CD14-positive monocyte (primary cell): ENCODE results near the gene ZNF687. TPM values are rescaled to one million over a fixed set of nuclear protein-coding genes. Genes with fewer than 3 reads are reported as not detected.

Source experiments
- DNase-seq, 3 donors: peaks; one replicate each; pipeline ENCODE4 v3.0.0-alpha.2; 2011 to 2022
- H2AFZ ChIP-seq: 2 replicates; pipeline ENCODE4 v1.6.0; 2012; ENCODE audit warnings: mild to moderate bottlenecking, low read depth, low read length, inconsistent platforms; ENCODE audit not compliant: insufficient read depth, poor library complexity, severe bottlenecking
- H3K27ac ChIP-seq, 2 donors: 1 replicate in 1 of 2; 2 replicates in 1 of 2; pipeline ENCODE4 v1.5.1; 2012 to 2013; ENCODE audit warnings: low read length in 2 of 2, control low read depth in 1 of 2, inconsistent platforms in 1 of 2, low read depth in 1 of 2, mild to moderate bottlenecking in 1 of 2
- H3K27me3 ChIP-seq, 2 donors: one replicate each; pipeline versions ENCODE4 v1.6.0 to v1.6.1; 2011 to 2013; ENCODE audit warnings: low read length in 2 of 2; ENCODE audit not compliant: control insufficient read depth in 2 of 2, insufficient read depth in 2 of 2
- H3K36me3 ChIP-seq, 2 donors: replicated peaks in 1 of 2; 1 replicate in 1 of 2; 2 replicates in 1 of 2; pipeline versions ENCODE4 v1.5.1 to v1.6.1; 2012 to 2013; ENCODE audit warnings: low read length in 2 of 2, control low read depth in 1 of 2, inconsistent platforms in 1 of 2, mild to moderate bottlenecking in 1 of 2; ENCODE audit not compliant: insufficient read depth in 2 of 2, control insufficient read depth in 1 of 2
- H3K4me1 ChIP-seq, 2 donors: 1 replicate in 1 of 2; 2 replicates in 1 of 2; pipeline versions ENCODE4 v1.5.1 to v1.6.1; 2012 to 2013; ENCODE audit warnings: low read length in 2 of 2, control low read depth in 1 of 2, inconsistent platforms in 1 of 2, mild to moderate bottlenecking in 1 of 2, moderate library complexity in 1 of 2; ENCODE audit not compliant: insufficient read depth in 2 of 2, control insufficient read depth in 1 of 2
- H3K4me2 ChIP-seq: replicated peaks from 2 replicates; pipeline ENCODE3; 2012; ENCODE audit warnings: low read length, moderate library complexity, mild to moderate bottlenecking; ENCODE audit not compliant: poor library complexity, severe bottlenecking; ENCODE audit errors: extremely low read depth
- H3K4me3 ChIP-seq, 3 experiments: fragments of 200-600 bp in 1 of 3; sonication (generic) in 1 of 3; replicated peaks in 1 of 3; 1 replicate in 2 of 3; 2 replicates in 1 of 3; pipeline ENCODE4 v1.5.1; 2011 to 2013; ENCODE audit warnings: low read length in 3 of 3, mild to moderate bottlenecking in 3 of 3, control low read depth in 2 of 3, low read depth in 2 of 3, inconsistent platforms in 1 of 3, moderate library complexity in 1 of 3
- H3K79me2 ChIP-seq: 2 replicates; pipeline ENCODE4 v1.6.0; 2012; ENCODE audit warnings: mild to moderate bottlenecking, control low read depth, inconsistent platforms, low read length, moderate library complexity; ENCODE audit not compliant: insufficient read depth
- H3K9ac ChIP-seq: 2 replicates; pipeline ENCODE4 v1.6.0; 2017; ENCODE audit warnings: low read length, mild to moderate bottlenecking; ENCODE audit not compliant: insufficient read depth, poor library complexity, severe bottlenecking
- H3K9me3 ChIP-seq, 2 donors: replicated peaks in 1 of 2; 1 replicate in 1 of 2; 2 replicates in 1 of 2; pipeline versions ENCODE4 v1.5.1 to v1.6.1; 2012 to 2013; ENCODE audit warnings: low read length in 2 of 2, control low read depth in 1 of 2; ENCODE audit not compliant: control insufficient read depth in 1 of 2, insufficient read depth in 1 of 2
- H4K20me1 ChIP-seq: 2 replicates; pipeline ENCODE4 v1.6.0; 2012; ENCODE audit warnings: mild to moderate bottlenecking, low read length, control low read depth, moderate library complexity; ENCODE audit not compliant: insufficient read depth
- H3K27ac Mint-ChIP-seq, 7 donors: one replicate each; pipeline ENCODE4 v1.8.0; 2020; ENCODE audit warnings: mild to moderate bottlenecking in 7 of 7, mixed read lengths in 7 of 7, moderate library complexity in 6 of 7, inconsistent platforms in 2 of 7
- H3K27me3 Mint-ChIP-seq, 3 donors: one replicate each; pipeline ENCODE4 v1.8.0; 2021 to 2022; ENCODE audit warnings: low read depth in 3 of 3, mild to moderate bottlenecking in 3 of 3, mixed read lengths in 3 of 3, moderate library complexity in 3 of 3, inconsistent platforms in 1 of 3
- H3K36me3 Mint-ChIP-seq, 2 donors: one replicate each; pipeline ENCODE4 v1.8.0; 2020; ENCODE audit warnings: mixed read lengths in 2 of 2, inconsistent platforms in 1 of 2, mild to moderate bottlenecking in 1 of 2
- H3K4me1 Mint-ChIP-seq: one replicate; pipeline ENCODE4 v1.8.0; 2020; ENCODE audit warnings: mild to moderate bottlenecking, mixed read lengths
- H3K4me3 Mint-ChIP-seq, 2 donors: one replicate each; pipeline ENCODE4 v1.8.0; 2020; ENCODE audit warnings: mild to moderate bottlenecking in 2 of 2, mixed read lengths in 2 of 2, moderate library complexity in 1 of 2
- H3K9me3 Mint-ChIP-seq, 7 donors: one replicate each; pipeline ENCODE4 v1.8.0; 2020 to 2022; ENCODE audit warnings: mixed read lengths in 7 of 7, mild to moderate bottlenecking in 6 of 7, moderate library complexity in 6 of 7, inconsistent platforms in 2 of 7
- WGBS: methylation state at CpG from one replicate; pipeline ENCODE4 v1.1.5; 2013; ENCODE audit warnings: missing lambda C conversion rate; ENCODE audit not compliant: insufficient coverage; 5-methylcytosine and 5-hydroxymethylcytosine counted together
- intact Hi-C, 2 donors: fragments of 100-400 bp; cut with micrococcal nuclease; formaldehyde crosslinking; loops; one replicate each; pipeline versions ENCODE4 v1.15.0 to v1.15.1; 2023
- polyA plus RNA-seq, 3 donors: library from polyadenylated mRNA; depleted of rRNA in 1 of 3; unstranded in 2 of 3; stranded (reverse) in 1 of 3; fragments of 300-500 nt in 2 of 3; fragments of >200 nt in 1 of 3; fragmentation: Illumina TruSeq in 2 of 3; gene quantifications; 1 replicate in 2 of 3; 2 replicates in 1 of 3; pipeline ENCODE4 v1.2.3, GENCODE V29; 2012 to 2021
- TF ChIP-seq, protein P1 (sequence below): fragments of 200-600 bp; IDR thresholded peaks from one replicate; pipeline ENCODE4 v1.8.0; 2022; ENCODE audit warnings: antibody characterized with exemption, mild to moderate bottlenecking

Gene ZNF687
- polyA plus RNA-seq, 3 donors = 1.3 to 26.5 (median 1.8) TPM

DNA sequence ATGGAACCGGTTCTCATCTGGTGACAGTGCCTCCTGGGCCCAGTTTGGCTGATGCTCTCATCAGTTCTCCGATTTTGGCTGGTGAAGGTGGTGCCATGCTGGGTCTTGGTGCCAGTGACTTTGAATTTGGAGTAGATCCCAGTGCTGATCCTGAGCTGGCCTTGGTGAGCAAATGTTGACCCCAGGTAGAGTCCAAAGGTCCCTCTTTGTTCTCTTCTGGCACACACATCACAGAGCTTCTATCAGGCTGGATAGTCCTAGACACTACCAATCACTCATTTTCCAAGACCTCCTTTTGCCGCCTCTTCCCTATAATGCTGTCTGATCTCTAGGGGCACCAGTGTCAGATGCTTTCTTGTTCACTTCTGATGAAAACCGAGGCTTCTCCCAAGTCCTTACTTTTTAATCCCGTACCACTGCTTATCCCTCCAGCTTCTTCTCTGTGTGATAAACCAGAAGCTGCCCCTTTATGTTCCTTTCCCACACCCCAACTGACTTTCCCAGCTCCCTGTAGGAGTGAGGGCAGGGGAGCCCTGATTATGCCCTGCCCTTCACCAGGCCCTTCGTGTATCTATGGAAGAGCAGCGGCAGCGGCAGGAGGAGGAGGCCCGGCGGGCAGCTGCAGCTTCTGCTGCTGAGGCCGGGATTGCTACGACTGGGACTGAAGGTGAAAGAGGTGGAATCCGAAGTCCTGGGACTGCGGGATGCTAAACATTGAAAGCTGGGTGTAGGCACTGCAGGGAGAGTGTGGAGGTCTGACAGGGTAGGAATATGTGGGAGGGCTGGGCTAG lies 16.5 kb upstream of the ZNF687 start:
- H3K4me3 Mint-ChIP-seq = no peak overlapping the region
- TF ChIP-seq, protein P1, sequence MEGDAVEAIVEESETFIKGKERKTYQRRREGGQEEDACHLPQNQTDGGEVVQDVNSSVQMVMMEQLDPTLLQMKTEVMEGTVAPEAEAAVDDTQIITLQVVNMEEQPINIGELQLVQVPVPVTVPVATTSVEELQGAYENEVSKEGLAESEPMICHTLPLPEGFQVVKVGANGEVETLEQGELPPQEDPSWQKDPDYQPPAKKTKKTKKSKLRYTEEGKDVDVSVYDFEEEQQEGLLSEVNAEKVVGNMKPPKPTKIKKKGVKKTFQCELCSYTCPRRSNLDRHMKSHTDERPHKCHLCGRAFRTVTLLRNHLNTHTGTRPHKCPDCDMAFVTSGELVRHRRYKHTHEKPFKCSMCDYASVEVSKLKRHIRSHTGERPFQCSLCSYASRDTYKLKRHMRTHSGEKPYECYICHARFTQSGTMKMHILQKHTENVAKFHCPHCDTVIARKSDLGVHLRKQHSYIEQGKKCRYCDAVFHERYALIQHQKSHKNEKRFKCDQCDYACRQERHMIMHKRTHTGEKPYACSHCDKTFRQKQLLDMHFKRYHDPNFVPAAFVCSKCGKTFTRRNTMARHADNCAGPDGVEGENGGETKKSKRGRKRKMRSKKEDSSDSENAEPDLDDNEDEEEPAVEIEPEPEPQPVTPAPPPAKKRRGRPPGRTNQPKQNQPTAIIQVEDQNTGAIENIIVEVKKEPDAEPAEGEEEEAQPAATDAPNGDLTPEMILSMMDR = no peak

DNA sequence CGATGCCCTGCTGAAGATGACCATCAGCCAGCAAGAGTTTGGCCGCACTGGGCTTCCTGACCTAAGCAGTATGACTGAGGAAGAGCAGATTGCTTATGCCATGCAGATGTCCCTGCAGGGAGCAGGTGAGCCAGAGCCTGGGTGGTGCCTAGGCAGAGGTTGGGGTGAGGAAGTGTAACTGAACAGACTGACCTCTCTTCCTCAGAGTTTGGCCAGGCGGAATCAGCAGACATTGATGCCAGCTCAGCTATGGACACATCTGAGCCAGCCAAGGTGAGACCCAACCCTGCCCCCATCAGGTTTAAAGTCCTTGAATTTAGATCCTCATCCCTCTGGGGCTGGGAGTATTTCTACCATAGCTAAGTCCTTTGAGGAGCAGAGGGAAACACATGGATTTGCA lies 15.8 kb upstream of the ZNF687 start:
- Mint-ChIP-seq H3K4me1 (peaks cover 8% of the 10 kb centered on the region), H3K36me3 (peaks cover 64 to 88% of the 10 kb centered on the region in 2 donors), H3K4me3 (no peak overlapping the region), H3K27ac (peak overlapping the region in 2 of 7 donors; percentile 15 to 23), H3K9me3 (no peaks in the 10 kb centered on the region), H3K27me3 (no peaks in the 10 kb centered on the region)
- Histone ChIP-seq H3K9ac (no peak overlapping the region), H3K4me1 (peaks cover 0 to 5% of the 10 kb centered on the region in 2 donors), H3K36me3 (peaks cover 68 to 81% of the 10 kb centered on the region in 2 donors), H3K4me3 (no peak overlapping the region), H3K79me2 (peaks cover 17% of the 10 kb centered on the region), H3K9me3 (no peaks in the 10 kb centered on the region), H3K4me2 (no peak overlapping the region), H2AFZ (no peak overlapping the region), H3K27ac (peak overlapping the region in 1 of 2 donors; percentile 46), H3K27me3 (no peaks in the 10 kb centered on the region), H4K20me1 (peaks cover 40% of the 10 kb centered on the region)
- WGBS = no CpG with 5 or more reads among the region's 3 CpGs
- intact Hi-C loops = no loop called here
- TF ChIP-seq, protein P1 = no peak
- DNase-seq = no peak

More for the DNA sequence above, 16.5 kb upstream of the ZNF687 start:
- H3K4me3 ChIP-seq = no peak overlapping the region
- H4K20me1 ChIP-seq = peaks cover 41% of the 10 kb centered on the region
- H2AFZ ChIP-seq = no peak overlapping the region
- peak overlapping the region in 1 of 2 donors; percentile 46 for H3K27ac ChIP-seq
- no peaks in the 10 kb centered on the region for H3K9me3 Mint-ChIP-seq
- DNase-seq = no peak
- WGBS = 89% methylated on average over 10 of the region's 14 CpGs
- no peak overlapping the region for H3K9ac ChIP-seq
- intact Hi-C loops = no loop called here
- H3K4me1 ChIP-seq = peaks cover 0 to 5% of the 10 kb centered on the region in 2 donors
- peaks cover 24% of the 10 kb centered on the region for H3K79me2 ChIP-seq
- H3K36me3 ChIP-seq = peaks cover 68 to 79% of the 10 kb centered on the region in 2 donors
- H3K27ac Mint-ChIP-seq = peak overlapping the region in 5 of 7 donors; percentile 16 to 59 (median 46)
- H3K4me1 Mint-ChIP-seq = peaks cover 8% of the 10 kb centered on the region
- no peaks in the 10 kb centered on the region for H3K27me3 ChIP-seq
- H3K36me3 Mint-ChIP-seq = peaks cover 62 to 86% of the 10 kb centered on the region in 2 donors
- no peaks in the 10 kb centered on the region for H3K9me3 ChIP-seq
- no peak overlapping the region for H3K4me2 ChIP-seq
- H3K27me3 Mint-ChIP-seq = no peaks in the 10 kb centered on the region
